ENCODE data around the gene NAA40.
"Not testable (repeated sequence)": the region's sequence is repeated elsewhere in the genome, so short reads cannot be mapped to it uniquely, and the experiment has no call there.

NAA40 gene

GRCh38 chr11:63939397-63939891 lies 642 bp downstream of the NAA40 start:
- no peak for DNase-seq (ENCODE audit: low spot score)

DNA sequence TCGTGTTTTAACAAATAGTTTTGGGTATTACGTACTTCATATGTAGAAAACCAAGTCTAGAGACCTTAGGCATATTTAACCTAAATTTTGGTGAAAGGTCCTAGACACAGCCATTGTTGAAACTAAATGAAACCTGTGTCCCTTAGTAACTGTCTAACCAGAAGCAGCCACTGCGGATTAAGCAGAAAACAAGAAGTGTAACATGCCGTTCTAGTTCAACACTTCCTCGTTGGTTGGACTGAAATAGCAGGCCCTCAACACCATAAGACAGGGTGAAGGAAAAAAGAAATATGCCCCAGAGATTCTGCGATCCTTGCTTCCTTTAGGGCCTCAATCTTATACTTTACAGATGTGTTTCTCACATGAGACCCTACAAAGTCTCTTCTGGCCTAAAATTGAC lies 2.0 kb downstream of the NAA40 start:
- no peak for DNase-seq (ENCODE audit: low spot score)

GRCh38 chr11:63941901-63942300 lies 3.1 kb downstream of the NAA40 start:
- DNase-seq (ENCODE audit: low spot score) = no peak

- DNase-seq (ENCODE audit: low spot score) = no peak
Measured at GRCh38 chr11:63942803-63943202, 4.0 kb downstream of the NAA40 start.

- DNase-seq (ENCODE audit: low spot score) = no peak
Measured at GRCh38 chr11:63944987-63945386, 6.2 kb downstream of the NAA40 start.

DNA sequence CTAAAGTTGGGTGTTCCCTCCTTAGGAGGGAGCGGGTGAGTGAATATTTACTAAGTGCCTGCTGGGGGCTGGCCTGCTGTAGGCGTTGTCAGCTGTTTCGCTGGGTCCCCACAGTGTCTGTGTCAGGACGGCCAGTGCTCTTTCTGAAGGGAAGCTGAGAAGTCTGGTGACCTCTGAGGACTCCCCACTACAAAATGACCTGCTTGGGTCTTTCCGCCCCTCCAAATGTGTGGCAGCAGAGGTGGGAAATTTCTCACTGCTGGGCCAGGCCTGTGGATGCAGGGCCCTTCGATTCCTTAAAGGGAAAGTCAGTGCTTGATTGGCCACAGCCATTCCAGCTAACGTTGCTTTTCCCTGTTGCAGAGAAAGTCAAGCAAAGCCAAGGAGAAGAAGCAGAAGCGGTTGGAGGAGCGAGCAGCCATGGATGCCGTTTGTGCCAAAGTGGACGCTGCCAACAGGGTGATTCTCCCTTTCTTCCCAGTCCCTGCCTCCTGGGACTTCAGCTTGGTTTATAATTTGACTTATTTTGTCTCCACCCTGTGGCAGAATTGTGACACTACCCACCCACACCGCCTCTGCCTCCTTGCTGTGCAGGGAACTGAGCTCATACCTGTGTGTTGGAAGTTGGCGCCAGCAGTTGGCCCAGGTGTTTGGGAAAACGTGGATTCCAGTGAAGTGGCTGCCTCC lies 6.8 kb downstream of the NAA40 start:
- peak; percentile 45 for DNase-seq (ENCODE audit: low spot score)

DNA sequence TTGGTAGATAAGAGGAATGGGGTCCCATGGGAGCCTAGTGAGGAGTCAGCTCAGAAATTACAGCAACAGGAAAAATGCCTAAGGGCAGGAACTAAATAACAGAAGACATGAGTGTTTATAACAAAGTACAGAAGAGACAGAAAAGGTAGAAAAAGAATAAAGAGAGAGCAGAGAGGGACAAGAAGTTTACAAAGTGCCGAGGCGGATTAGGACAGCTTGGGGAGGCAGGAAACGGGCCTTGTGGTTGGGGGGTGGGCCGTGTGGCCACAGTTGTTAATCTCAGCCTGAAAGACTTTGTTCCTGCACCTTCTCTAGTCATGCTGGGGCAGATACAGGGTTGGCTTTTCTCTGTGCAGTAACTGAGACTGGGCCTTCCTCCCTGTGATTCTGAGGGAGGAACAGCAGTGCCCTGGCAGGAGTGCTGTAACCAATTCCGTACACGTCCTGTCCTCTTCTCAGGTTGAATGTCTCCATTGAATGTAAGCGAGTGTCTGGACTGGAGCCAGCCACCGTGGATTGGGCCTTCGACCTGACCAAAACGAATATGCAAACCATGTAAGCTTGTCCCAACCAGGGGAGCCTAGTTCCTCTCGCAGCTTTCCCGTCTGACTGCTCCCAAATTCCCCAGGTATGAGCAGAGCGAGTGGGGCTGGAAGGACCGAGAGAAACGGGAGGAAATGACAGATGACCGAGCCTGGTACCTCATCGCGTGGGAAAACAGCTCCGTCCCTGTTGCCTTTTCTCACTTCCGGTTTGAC lies 13.2 kb downstream of the NAA40 start:
- DNase-seq (ENCODE audit: low spot score) = peak; percentile 37

GRCh38 chr11:63952570-63952969 lies 13.8 kb downstream of the NAA40 start:
- DNase-seq (ENCODE audit: low spot score) = no peak

GRCh38 chr11:63958008-63958407 lies 19.2 kb downstream of the NAA40 start:
- DNase-seq (ENCODE audit: low spot score) = no peak

- peak; percentile 41 for DNase-seq (ENCODE audit: low spot score)
Measured at GRCh38 chr11:63961608-63962412, 23.0 kb downstream of the NAA40 start.

DNA sequence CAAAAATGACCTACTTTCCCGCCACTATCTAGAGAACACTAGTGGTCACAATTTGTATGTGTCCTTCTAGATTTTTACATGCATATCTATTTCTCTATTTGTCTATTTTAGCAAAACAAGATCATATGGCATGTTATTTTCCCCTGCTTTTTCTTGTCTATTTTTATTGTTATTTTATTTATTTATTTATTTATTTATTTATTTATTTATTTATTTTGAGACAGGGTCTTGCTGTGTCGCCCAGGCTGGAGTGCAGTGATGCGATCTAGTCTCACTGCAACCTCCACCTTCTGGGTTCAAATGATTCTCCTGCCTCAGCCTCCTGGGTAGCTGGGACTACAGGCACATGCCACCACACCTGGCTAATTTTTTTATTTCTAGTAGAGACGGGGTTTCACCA lies 25.1 kb downstream of the NAA40 start:
- DNase-seq (ENCODE audit: low spot score) = not testable (repeated sequence)

- DNase-seq (ENCODE audit: low spot score) = no peak
Measured at GRCh38 chr11:63966444-63966843, 27.6 kb downstream of the NAA40 start.

GRCh38 chr11:63969461-63969860 lies 30.7 kb downstream of the NAA40 start:
- no peak for DNase-seq (ENCODE audit: low spot score)

- DNase-seq (ENCODE audit: low spot score) = no peak
Measured at GRCh38 chr11:63970902-63971301, 32.1 kb downstream of the NAA40 start.

GRCh38 chr11:63973912-63974258 lies 35.1 kb downstream of the NAA40 start:
- not testable (repeated sequence) for DNase-seq (ENCODE audit: low spot score)

DNA sequence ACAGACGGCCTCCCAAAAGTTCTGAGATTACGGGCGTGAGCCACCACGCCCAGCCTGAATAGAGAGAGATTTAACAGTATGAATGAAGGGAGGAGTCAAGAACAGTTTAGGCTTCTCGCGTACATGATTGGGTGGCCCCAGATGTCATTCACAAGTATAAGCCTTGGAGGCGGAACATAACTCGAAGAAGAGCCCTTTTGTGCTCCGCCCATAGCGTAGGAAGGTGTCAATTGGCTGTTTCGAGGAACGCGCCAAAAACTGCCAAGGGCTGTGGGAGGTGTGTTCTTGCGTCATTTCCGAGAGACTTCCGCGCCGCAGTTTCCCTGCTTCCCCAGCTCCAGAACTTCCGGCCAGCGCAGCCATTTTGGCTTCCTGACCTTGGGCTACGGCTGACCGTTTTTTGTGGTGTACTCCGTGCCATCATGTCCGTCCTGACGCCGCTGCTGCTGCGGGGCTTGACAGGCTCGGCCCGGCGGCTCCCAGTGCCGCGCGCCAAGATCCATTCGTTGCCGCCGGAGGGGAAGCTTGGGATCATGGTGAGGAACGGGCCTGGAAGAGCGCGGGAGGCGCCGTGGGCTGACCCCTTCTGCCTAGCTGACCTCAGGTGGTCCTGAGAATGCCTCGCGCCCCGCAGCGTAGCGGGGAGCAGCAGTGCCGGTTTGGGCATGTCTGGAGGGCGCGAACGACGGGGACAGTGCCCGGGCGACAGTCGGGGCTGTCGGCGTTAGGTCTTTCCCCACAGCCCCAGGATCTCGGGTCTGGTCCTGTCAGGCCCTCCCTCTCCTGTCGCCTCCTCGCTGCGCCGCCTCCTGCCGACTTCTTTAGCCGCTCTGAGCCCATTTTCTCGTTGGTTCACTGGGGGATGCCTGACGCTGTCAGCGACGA lies 35.7 kb downstream of the NAA40 start, which contains the start of gene COX8A:
Gene COX8A (plus strand): TSS at position 362 of the 885 bp plus-strand sequence. CDS start 61 bp downstream, at position 423.
- DNase-seq (ENCODE audit: low spot score) = peak; percentile 99

DNA sequence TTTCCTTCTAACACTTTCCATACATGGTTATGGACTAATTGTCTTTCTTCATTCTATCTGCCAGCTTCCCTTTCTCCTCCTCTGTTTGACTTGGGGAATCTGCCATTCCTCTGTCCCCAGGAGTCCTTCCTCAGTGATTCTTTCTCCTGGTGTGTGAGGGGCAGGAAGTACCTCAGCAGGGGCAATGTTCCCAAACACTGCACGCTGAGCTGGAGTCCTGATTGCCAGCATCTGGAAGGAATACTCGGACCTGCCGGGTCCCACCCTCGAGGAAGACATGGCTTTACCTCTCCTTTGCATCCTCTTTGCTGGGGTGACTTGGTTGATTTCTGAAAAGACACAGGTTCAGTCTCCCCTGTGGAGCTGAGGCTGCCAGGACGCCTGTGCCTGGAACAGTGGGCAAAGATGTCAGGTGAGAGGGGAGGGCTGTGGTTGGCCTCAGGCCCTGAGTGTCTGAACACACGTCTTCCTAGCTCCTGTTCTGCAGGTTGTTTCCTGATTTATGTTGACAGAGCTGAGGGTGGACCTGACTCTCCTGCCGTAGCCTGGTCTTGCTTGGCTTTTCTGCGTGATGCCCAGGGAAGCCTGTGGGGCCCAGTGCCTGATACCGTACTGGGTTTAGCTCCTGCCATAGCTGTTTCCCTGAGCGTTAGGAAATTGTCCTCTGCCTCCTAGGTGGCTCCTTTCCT lies 39.9 kb downstream of the NAA40 start:
- no peak for DNase-seq (ENCODE audit: low spot score)

- DNase-seq (ENCODE audit: low spot score) = no peak
Measured at GRCh38 chr11:63979426-63979825, 40.6 kb downstream of the NAA40 start.

DNA sequence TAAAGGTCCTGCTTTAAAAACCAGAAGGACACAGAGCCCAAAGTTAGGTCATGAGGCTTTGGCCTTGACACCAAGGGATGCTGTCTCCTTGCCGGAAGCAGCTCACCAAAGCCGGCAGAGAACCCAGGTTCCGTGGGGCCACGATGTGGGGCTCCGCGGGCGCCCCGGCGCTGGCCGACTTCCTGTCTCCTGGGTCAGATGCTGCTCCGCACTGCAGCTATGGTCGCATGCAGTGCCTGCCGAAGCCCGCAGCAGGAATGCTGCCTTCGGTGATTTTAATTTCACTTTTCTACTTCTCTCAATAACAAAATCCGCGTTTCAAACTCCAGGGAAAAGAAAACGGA lies 47.0 kb downstream of the NAA40 start:
- DNase-seq (ENCODE audit: low spot score) = peak; percentile 77

DNA sequence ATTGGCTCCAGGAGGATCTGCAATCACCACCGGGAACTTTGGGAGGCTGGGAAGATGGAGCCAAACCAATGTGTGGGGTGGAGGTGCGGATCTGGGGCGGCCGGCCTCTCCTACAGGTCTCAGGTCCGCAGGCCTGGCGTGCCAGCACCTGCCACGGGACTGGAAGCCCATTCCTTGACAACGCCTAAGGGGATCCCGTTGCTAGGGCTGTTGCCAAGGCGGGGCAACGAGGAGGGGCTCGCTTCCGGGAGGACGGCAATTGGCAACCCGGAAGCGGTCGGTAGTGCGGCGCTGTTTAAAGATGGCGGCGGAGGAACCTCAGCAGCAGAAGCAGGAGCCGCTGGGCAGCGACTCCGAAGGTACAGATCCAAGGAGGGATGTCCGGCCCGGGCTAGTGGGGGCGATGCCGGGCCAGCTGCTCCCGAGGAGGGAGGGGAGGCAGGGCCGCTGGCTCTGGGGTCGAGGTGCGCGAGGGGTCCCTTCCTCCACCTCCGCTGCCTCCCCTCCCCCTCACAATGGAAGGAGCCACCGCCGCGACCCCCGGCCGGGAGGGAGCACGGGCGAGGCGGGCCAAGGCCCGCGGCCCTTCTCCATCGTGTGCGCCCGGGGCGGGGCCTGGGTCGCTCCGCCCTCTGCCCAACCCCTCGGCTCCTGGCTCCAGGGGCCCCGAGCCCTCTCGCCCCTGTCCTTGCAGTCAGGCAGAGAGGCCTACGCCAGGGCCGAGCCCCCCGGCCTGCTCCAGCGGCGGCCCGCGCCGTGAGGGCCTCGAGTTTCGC lies 47.5 kb downstream of the NAA40 start, which contains the start of gene OTUB1:
Gene OTUB1 (plus strand): TSS at position 283 of the 776 bp plus-strand sequence. CDS start 19 bp downstream, at position 302.
- DNase-seq (ENCODE audit: low spot score) = peak; percentile 91

All from activated CD4-positive, alpha-beta T cell treated with anti-CD3 and anti-CD28 coated beads, Interleukin-2, Interleukin-4, amounts not matched to agents 100 ng/mL and 50 ng/mL, durations not matched to agents 16 hours and 8 hours (primary cell).